ENCODE results near the gene TRHDE.
A peak's percentile ranks its signal among the peaks of the same experiment; 100 is the strongest.

Gene TRHDE

DNA sequence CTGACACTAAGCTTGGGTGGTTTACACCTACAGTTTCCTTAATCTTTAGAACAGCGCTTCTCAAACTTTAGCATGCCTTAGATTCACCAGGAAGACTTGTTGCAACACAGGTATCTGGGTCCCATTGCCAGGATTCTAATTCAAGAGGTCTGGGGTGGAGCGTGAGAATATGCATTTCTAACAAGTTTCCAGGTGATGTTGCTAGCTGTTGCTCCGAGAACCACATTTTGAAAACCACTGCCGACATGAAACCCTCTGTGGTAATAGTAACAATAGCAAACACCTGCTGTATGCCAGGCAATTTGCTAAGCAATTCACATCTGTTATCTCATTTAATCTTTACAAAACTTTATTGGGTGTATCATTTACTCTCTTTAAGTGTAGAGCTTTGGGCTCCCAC lies 58.6 kb downstream of the TRHDE start:
- no peak for DNase-seq

- DNase-seq = no peak
Measured at GRCh38 chr12:72337382-72337781, 65.2 kb downstream of the TRHDE start.

- DNase-seq = no peak
Measured at GRCh38 chr12:72337946-72338345, 65.8 kb downstream of the TRHDE start.

DNA sequence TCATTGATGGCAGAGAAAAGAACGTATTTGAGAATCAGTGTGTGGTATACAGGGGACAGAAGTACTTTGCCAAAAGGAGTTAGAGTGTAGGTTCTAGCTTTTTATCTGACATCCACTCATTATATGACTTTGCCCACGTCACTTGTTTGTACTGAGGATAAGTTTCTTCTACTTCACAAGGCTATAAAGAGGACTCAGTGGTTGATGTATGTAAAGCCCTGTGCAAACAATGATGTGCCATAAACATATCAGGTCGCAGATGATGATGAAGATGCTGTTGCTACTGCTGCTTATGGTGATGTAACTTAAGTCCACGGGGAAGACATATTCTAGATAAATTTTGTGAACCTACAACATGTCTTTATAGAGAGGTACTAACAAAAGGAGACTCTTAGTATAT lies 66.3 kb downstream of the TRHDE start:
- no peak for DNase-seq

DNA sequence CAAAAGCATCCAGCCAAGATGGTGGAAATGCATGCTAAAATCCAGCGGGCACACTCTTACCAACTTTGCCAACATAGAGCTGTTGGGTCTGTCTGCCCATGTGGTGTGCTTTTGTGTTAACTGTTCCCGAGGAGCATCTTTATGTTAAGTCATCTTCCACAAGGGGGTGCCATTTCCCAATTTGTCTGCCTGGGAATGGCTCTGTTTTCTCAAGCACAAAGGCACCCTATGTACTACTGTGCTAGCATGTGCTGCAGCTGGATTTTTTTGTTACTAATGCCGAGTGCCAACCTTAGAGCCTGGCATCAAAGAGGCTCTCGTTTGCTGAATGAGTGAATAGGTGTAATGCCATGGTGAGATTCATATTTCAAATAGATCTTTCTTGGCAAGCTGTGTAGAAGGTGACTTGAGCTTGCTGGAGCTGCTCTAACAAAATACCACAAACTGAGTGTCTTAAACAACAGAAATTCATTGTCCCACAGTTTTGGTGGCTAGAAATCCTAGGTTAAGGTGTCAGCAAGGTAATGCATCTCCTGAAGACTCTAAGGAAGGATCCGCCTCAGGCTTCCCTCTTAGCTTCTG lies 74.3 kb downstream of the TRHDE start:
- DNase-seq = peak; percentile 48

- DNase-seq = no peak
Measured at GRCh38 chr12:72349491-72349890, 77.3 kb downstream of the TRHDE start.

GRCh38 chr12:72359416-72359815 lies 87.2 kb downstream of the TRHDE start:
- no peak for DNase-seq

- no peak for DNase-seq
Measured at GRCh38 chr12:72365151-72365550, 93.0 kb downstream of the TRHDE start.

DNA sequence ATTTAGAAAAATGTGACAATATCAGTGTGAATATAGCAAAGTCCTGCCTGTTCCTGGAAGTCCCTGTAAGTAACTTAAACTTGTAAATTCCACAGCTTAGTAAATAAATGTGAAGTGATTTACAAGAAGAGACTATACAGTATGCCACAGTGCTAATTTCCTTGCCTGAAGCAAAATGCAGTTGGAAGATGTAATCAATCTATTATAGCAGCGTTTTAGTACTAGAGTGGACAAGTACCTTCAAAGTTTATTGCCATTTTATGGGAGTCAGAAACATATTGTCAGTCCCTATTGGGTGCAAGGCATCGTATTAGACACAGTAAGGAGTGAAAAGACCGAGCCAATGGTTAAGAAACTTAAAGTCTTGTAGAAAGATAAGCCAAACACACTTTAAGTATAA lies 94.1 kb downstream of the TRHDE start:
- DNase-seq = no peak

DNA sequence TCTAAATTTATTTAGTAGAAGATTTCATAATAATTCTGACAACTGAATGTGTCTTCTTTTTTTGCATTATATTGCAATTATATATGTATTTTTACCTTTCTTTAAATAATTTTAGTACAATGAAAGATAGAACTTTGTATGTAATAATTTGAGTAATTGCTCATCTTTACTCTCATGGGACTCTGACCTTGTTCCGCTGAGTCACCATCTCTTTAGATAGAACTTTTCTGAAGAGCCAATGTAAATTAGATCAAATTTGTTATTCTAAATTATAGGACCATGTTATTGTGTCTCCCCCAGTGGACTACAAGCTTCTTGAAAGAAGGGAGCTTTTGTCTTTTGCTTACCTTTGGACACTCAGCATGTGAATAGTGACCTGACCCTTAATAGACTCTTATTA lies 96.1 kb downstream of the TRHDE start:
- DNase-seq = no peak

GRCh38 chr12:72368719-72369422 lies 96.7 kb downstream of the TRHDE start:
- no peak for DNase-seq

- no peak for DNase-seq
Measured at GRCh38 chr12:72369423-72369959, 97.3 kb downstream of the TRHDE start.

DNA sequence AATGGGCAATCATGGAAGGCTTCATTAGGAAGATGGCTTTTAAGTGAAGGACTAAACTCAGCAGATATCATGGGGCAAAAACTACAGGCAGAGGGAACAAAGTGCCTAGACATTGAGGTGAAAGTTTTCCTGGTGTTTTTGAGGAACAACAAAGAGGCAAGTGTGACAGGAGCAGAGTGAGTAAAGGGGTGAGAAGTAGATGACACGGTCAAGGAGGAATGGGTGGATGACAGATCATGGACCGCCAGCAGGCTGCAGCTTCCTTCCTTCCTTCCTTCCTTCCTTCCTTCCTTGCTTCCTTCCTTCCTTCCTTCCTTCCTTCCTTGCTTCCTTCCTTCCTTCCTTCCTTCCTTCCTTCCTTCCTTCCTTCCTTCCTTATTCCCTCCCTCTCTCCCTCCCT lies 108.3 kb downstream of the TRHDE start:
- DNase-seq = no peak

DNA sequence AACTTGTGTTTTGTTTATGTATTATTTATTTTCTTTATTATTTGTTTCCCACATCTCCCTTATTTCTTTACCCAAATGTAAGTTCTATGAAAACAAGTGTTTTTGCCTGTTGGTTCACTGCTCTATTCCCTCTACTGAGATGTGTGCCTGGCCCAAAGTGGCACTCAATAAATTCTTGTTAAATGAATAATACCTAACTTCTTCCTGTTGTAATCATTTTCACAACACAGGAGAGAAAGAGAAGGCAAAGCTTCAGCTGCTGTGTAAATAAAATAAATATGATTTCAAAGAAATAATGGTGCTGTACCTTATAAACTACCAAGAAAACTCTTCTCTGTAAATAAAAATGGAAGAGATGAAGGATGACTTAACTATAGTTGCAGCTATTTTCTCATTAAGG lies 116.2 kb downstream of the TRHDE start:
- no peak for DNase-seq

DNA sequence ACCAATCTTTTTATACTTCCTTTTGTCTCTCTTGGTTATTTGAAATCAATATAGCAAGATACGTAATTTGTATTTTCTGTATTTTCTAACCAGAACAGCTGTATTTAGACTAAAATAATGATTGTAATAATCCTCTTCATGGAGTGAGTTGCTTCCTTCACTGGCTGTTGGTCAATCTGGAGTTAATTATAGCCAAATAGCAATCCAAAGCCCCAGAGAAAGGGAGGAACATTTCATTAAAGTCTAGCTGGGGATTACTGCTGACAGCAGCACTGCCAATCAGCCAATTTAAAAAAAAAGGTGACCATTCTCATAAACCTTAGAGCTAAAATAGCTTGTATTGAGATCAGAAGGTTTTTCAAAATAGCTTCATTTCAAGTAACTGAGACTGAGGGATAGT lies 118.0 kb downstream of the TRHDE start:
- DNase-seq = no peak

GRCh38 chr12:72406111-72406510 lies 133.9 kb downstream of the TRHDE start:
- no peak for DNase-seq

GRCh38 chr12:72432037-72432604 lies 160.0 kb downstream of the TRHDE start:
- DNase-seq = no peak

DNA sequence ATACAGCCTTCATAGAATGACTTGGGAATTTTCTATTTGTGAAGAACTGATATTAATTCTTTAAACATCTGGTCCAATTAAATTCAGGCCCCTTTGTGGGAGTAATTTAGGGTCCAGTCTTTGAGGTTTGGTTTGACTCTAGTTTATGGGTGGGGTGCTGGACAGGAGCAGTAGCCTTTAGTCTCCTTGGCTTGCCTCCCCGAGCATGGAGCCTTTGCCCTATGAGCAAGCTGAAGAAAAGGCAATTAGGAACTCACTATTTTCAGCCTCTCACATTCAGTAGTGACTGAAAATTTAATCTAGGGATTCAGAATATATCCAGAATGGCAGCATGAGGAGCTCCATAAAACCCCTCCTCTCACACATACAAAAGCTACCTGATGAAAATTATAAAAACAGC lies 161.1 kb downstream of the TRHDE start:
- DNase-seq = no peak

DNA sequence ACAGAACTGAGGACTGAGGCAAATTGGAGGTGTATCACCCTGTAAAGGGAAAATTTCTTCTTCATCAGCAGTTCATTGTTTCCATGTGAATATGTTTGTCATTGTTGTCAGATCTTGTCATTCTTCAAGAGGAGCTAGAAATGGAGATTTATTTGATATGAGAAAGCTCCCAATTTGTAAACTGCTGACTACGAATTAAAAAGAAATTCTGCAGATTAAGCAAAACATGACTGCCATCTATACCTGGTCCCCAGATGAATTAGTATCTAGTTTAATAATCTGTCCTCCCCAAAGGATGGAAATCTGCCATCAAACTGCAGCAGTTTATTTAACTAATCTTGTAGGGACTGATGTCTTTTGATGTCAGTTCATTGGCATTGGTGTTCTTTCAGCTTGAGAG lies 162.8 kb downstream of the TRHDE start:
- no peak for DNase-seq

- no peak for DNase-seq
Measured at GRCh38 chr12:72442217-72442616, 170.0 kb downstream of the TRHDE start.

- DNase-seq = no peak
Measured at GRCh38 chr12:72444125-72444524, 172.0 kb downstream of the TRHDE start.

DNA sequence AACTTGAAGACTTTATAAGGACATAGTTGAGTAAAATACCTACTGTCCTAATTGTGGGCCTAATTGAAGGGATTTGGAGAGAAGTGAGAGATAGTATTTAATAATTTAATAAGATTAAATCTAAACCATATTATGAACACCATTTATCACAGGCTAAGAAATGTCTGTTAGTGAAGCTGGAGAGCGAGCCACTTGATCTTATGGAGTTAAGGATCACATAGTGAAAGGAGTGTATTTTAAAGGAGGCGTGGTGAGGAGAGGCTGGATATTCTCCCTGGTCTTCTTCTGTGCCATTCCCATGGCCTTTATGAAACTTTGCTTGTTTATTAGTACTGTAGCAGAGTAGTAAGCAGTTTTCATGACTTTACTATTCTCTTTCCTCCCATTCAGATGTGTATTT lies 172.4 kb downstream of the TRHDE start:
- no peak for DNase-seq

GRCh38 chr12:72448089-72448488 lies 175.9 kb downstream of the TRHDE start:
- DNase-seq = no peak

DNA sequence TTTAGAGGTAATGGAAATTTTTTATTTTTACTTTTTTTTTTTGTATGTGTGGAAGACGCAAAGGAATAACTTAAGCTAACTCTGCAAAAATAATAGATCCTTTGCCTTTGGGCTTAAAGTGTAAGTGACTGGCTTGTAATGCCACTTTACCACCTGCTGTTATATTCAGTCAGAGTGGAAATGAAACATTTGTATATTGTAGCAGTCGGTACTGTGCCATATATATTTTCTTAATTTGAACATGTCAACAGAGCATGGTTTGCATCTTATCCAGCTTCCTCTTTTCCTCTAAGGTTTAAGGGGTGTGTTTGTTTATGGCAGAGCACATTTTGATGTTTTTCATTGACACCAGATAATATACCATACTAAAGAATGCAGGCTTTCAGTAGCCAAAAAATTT lies 176.6 kb downstream of the TRHDE start:
- DNase-seq = no peak

GRCh38 chr12:72453066-72453465 lies 180.9 kb downstream of the TRHDE start:
- no peak for DNase-seq
